Upper lobe of right lung (tissue), 1 donor: ENCODE data around the gene MAMDC2. TPM values are rescaled to one million over a fixed set of nuclear protein-coding genes. Genes with fewer than 3 reads are reported as not detected.

ENCODE experiments used
- ATAC-seq: fragments of 200-7000 bp; cut with Tn5 transposase; one replicate; pipeline ENCODE4 v1.9.1; 2020; ENCODE audit warnings: mild to moderate bottlenecking, moderate library complexity
- DNase-seq: peaks from one replicate; pipeline ENCODE4 v3.0.0-alpha.2; 2020
- H3K27ac ChIP-seq: fragments of 200-600 bp; one replicate; pipeline ENCODE4 v1.8.0; 2022
- H3K27me3 ChIP-seq: fragments of 200-600 bp; one replicate; pipeline ENCODE4 v1.8.0; 2022; ENCODE audit warnings: mild to moderate bottlenecking
- H3K36me3 ChIP-seq: fragments of 200-600 bp; one replicate; pipeline ENCODE4 v1.8.0; 2022
- H3K4me1 ChIP-seq: fragments of 200-600 bp; one replicate; pipeline ENCODE4 v1.8.0; 2022
- H3K4me3 ChIP-seq: fragments of 200-600 bp; one replicate; pipeline ENCODE4 v1.8.0; 2022; ENCODE audit warnings: mild to moderate bottlenecking
- H3K9me3 ChIP-seq: fragments of 200-600 bp; one replicate; pipeline ENCODE4 v1.8.0; 2022
- CTCF ChIP-seq: fragments of 200-600 bp; IDR thresholded peaks from one replicate; pipeline ENCODE4 v1.8.0; 2022; ENCODE audit warnings: antibody characterized with exemption
- intact Hi-C: fragments of 100-400 bp; cut with DNase I; formaldehyde crosslinking; loops from one replicate; pipeline ENCODE4 v1.11.0; 2022
- total RNA-seq: library from RNA; stranded (reverse); fragmentation: NEBNext Ultra II Directional; extraction: Animal tissue kit (Norgen Biotek cat#: 25700); gene quantifications from one replicate; pipeline ENCODE4 v1.2.1, GENCODE V29; 2021
- donor health status: DM: no; HTN: yes; CAD: no; lungs with severe emphysema.

The MAMDC2 gene
- total RNA-seq, 1 donor from 2014 or later: 72.0 TPM

GRCh38 chr9:70046274-70047070 lies 2.8 kb downstream of the MAMDC2 start:
- H3K27ac ChIP-seq: peak overlapping the region; percentile 28
- no peak for TF ChIP-seq CTCF
- ATAC-seq: peak; percentile 49
- intact Hi-C loops: no loop called here
- peaks cover 4% of the 10 kb centered on the region for H3K4me1 ChIP-seq
- no peaks in the 10 kb centered on the region for H3K9me3 ChIP-seq
- no peaks in the 10 kb centered on the region for H3K36me3 ChIP-seq
- peak overlapping the region; percentile 51 for H3K4me3 ChIP-seq
- no peaks in the 10 kb centered on the region for H3K27me3 ChIP-seq
- DNase-seq: no peak

DNA sequence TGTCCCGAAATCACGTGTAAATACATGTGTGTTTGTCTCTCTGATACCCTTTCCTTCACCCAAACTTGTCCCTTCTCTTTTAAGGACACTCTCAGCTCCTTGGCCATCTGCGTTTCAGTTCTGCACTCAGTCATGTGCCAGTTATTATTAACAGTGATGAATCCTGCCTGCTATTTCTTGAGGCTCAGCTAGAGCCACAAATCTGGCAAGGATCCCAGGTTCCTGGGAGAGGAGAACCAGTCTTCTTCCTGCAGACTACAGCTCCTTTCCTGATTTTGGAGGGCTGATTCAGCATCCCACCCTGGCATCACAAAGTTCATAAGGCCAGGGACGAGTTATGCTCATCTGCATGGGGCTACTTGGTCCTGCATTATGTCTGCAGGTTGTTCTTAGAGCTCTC lies 5.6 kb downstream of the MAMDC2 start:
- DNase-seq (no peak), ATAC-seq (no peak)
- no peak for TF ChIP-seq CTCF
- Histone ChIP-seq H3K36me3 (no peaks in the 10 kb centered on the region), H3K4me3 (no peak overlapping the region), H3K27ac (peak overlapping the region; percentile 55), H3K27me3 (no peaks in the 10 kb centered on the region), H3K4me1 (peaks cover 4% of the 10 kb centered on the region), H3K9me3 (no peaks in the 10 kb centered on the region)
- intact Hi-C loops: no loop called here

GRCh38 chr9:70049672-70050271 lies 6.1 kb downstream of the MAMDC2 start:
- peak overlapping the region; percentile 55 for H3K27ac ChIP-seq
- TF ChIP-seq CTCF: no peak
- no peaks in the 10 kb centered on the region for H3K27me3 ChIP-seq
- H3K4me1 ChIP-seq: peaks cover 4% of the 10 kb centered on the region
- no peaks in the 10 kb centered on the region for H3K36me3 ChIP-seq
- ATAC-seq (peak; percentile 53), DNase-seq (no peak)
- intact Hi-C loops: no loop called here
- H3K4me3 ChIP-seq: no peak overlapping the region
- H3K9me3 ChIP-seq: no peaks in the 10 kb centered on the region

DNA sequence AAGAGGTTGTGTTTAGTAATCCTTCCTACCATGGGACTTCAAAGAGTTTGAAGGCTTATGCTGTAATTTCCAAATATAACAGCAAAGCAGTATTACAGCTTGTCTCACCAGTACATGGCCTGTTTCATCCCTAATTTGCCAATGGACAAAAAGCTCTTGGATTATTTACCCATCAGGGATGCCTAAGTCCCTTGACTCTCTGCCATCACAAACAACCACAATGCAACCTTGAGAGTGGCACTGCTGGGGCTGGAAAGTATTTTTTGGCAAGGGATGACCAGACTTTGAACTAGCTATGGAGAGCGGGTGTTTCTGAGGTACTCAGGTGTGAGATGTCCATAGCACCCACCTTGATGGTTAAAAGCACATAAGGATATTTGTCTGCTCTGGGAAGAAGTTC lies 9.1 kb downstream of the MAMDC2 start:
- Histone ChIP-seq H3K4me3 (no peak overlapping the region), H3K9me3 (no peaks in the 10 kb centered on the region), H3K4me1 (peaks cover 4% of the 10 kb centered on the region), H3K27me3 (no peaks in the 10 kb centered on the region), H3K27ac (no peak overlapping the region), H3K36me3 (no peaks in the 10 kb centered on the region)
- TF ChIP-seq CTCF: no peak
- DNase-seq (no peak), ATAC-seq (no peak)
- intact Hi-C loops: no loop called here

DNA sequence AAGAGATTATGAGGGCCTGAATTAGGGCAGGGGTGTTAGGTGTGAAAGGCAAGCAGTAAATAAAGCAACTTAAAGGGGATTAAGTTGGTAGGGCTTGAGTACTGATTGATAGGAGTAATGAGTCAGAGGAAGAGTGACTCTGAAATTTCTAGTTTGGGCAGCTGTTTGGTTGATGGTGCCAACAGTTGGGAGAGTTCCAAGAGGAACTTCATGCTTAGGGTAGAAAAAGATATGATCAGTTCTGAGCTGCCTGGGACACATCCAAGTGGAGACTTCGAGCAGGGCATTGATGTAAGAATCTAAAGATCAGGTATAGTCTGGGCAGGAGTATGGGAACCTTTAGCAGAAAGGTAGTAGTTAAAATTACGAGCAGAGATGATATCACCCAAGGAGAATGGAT lies 10.2 kb downstream of the MAMDC2 start:
- H3K27ac ChIP-seq: no peak overlapping the region
- ATAC-seq: no peak
- no peaks in the 10 kb centered on the region for H3K36me3 ChIP-seq
- H3K9me3 ChIP-seq: no peaks in the 10 kb centered on the region
- H3K4me3 ChIP-seq: no peak overlapping the region
- H3K27me3 ChIP-seq: no peaks in the 10 kb centered on the region
- no peak for TF ChIP-seq CTCF
- peaks cover 4% of the 10 kb centered on the region for H3K4me1 ChIP-seq
- intact Hi-C loops: no loop called here
- DNase-seq: no peak
